A549 (cell line): ENCODE measurements around the gene SHISAL1. TPM values are rescaled to one million over a fixed set of nuclear protein-coding genes. Genes with fewer than 3 reads are reported as not detected.

Source experiments
- ATAC-seq, 2 experiments: fragments of 200-7000 bp in 1 of 2; fragments of >200 bp in 1 of 2; cut with Nextera tagmentation in 1 of 2; cut with Tn5 transposase in 1 of 2; 3 replicates each; pipeline versions ENCODE4 v1.8.0 to v1.9.1; 2018 to 2020; ENCODE audit warnings: mild to moderate bottlenecking in 1 of 2, moderate library complexity in 1 of 2
- CTCF ChIA-PET: fragments of 300-600 bp; sonication (Branson Sonifier 250); formaldehyde crosslinking; extraction: SDS; loops from one replicate; lab custom pipeline; 2021; ENCODE audit warnings: antibody characterized with exemption, inconsistent platforms; lab: Yijun Ruan, JAX
- POLR2A ChIA-PET: fragments of 350-600 bp; formaldehyde crosslinking; extraction: SDS; loops from one replicate; lab custom pipeline; 2021; ENCODE audit warnings: antibody characterized with exemption, inconsistent platforms; lab: Yijun Ruan, JAX
- DNase-seq, 2 experiments: peaks; one replicate each; pipeline versions ENCODE4 v3.0.0 to v3.0.0-alpha.2; 2011 to 2016; ENCODE audit warnings: low read depth in 1 of 2, low spot score in 1 of 2
- FAIRE-seq: peaks from 2 replicates; lab custom pipeline; 2011; peaks lifted over from hg19 to GRCh38; lab: Jason Lieb, UNC
- H3K27ac ChIP-seq, 2 experiments: fragments of >200 bp; sonication (Bioruptor Twin); formaldehyde crosslinking; 3 replicates each; pipeline ENCODE4 v1.5.1; 2016 to 2017
- H3K4me1 ChIP-seq: fragments of >200 bp; sonication (Bioruptor Twin); formaldehyde crosslinking; 3 replicates; pipeline ENCODE4 v1.6.1; 2016
- H3K4me2 ChIP-seq: fragments of >200 bp; sonication (Bioruptor Twin); formaldehyde crosslinking; 3 replicates; pipeline ENCODE4 v1.6.1; 2016
- H3K4me3 ChIP-seq: fragments of >200 bp; sonication (Bioruptor Twin); formaldehyde crosslinking; 3 replicates; pipeline ENCODE4 v1.5.1; 2016
- H3K9me3 ChIP-seq: fragments of >200 bp; sonication (Bioruptor Twin); formaldehyde crosslinking; 3 replicates; pipeline ENCODE4 v1.6.1; 2016
- BHLHE40 ChIP-seq: IDR thresholded peaks from 2 replicates; pipeline ENCODE4 v1.6.1; 2012; ENCODE audit warnings: low read depth, low read length, inconsistent platforms
- CBX2 ChIP-seq: fragments of 200-600 bp; sonication (generic); IDR thresholded peaks from 2 replicates; pipeline ENCODE4 v1.6.1; 2016; ENCODE audit warnings: low read depth, mild to moderate bottlenecking, borderline replicate concordance
- CHD4 ChIP-seq: fragments of 200-600 bp; sonication (generic); IDR thresholded peaks from 2 replicates; pipeline ENCODE4 v1.6.1; 2016; ENCODE audit warnings: antibody characterized with exemption, mild to moderate bottlenecking, borderline replicate concordance
- E2F6 ChIP-seq: IDR thresholded peaks from 2 replicates; pipeline ENCODE4 v1.6.1; 2012; ENCODE audit warnings: low read depth, borderline replicate concordance
- EHF ChIP-seq: fragments of 250-450 bp; sonication (Bioruptor Pico); IDR thresholded peaks from 2 replicates; pipeline ENCODE4 v1.5.0; 2020; ENCODE audit warnings: mild to moderate bottlenecking
- FOSB ChIP-seq: fragments of 250-450 bp; sonication (Bioruptor Pico); IDR thresholded peaks from 2 replicates; pipeline ENCODE4 v1.5.0; 2020; ENCODE audit warnings: mild to moderate bottlenecking, moderate library complexity
- HOXA7 ChIP-seq: fragments of 250-450 bp; sonication (Bioruptor Pico); IDR thresholded peaks from 2 replicates; pipeline ENCODE4 v1.5.0; 2020; ENCODE audit warnings: mild to moderate bottlenecking, moderate library complexity
- HOXB5 ChIP-seq: fragments of 250-450 bp; sonication (Bioruptor Pico); IDR thresholded peaks from 2 replicates; pipeline ENCODE4 v1.5.0; 2020; ENCODE audit warnings: mild to moderate bottlenecking, moderate library complexity
- KDM1A ChIP-seq: fragments of 200-600 bp; sonication (generic); IDR thresholded peaks from 2 replicates; pipeline ENCODE4 v1.6.1; 2016; ENCODE audit warnings: low read depth, mild to moderate bottlenecking
- MAFK ChIP-seq: fragments of 450-650 bp; IDR thresholded peaks from 2 replicates; pipeline ENCODE4 v1.6.1; 2014; ENCODE audit not compliant: partially characterized antibody
- MAZ ChIP-seq: fragments of 150-350 bp; IDR thresholded peaks from 2 replicates; pipeline ENCODE4 v1.6.1; 2014; ENCODE audit warnings: antibody characterized with exemption, low read depth, low read length, borderline replicate concordance
- MYC ChIP-seq: IDR thresholded peaks from 2 replicates; pipeline ENCODE4 v1.6.1; 2012; ENCODE audit warnings: mild to moderate bottlenecking, inconsistent platforms, low read length, improper control_type of control experiment, borderline replicate concordance
- PHF8 ChIP-seq: fragments of 200-600 bp; sonication (generic); IDR thresholded peaks from 2 replicates; pipeline ENCODE4 v1.6.1; 2016; ENCODE audit warnings: low read depth, mild to moderate bottlenecking, antibody characterized with exemption, moderate library complexity, borderline replicate concordance
- SREBF2 ChIP-seq: fragments of 450-650 bp; IDR thresholded peaks from 2 replicates; pipeline ENCODE4 v1.6.1; 2014; ENCODE audit warnings: mild to moderate bottlenecking, moderate library complexity
- TFCP2L1 ChIP-seq: fragments of 250-450 bp; sonication (Bioruptor Pico); IDR thresholded peaks from 2 replicates; pipeline ENCODE4 v1.5.0; 2021; ENCODE audit warnings: mild to moderate bottlenecking
- ZC3H11A ChIP-seq: fragments of 450-650 bp; IDR thresholded peaks from 2 replicates; pipeline ENCODE4 v1.6.1; 2014; ENCODE audit warnings: antibody characterized with exemption, mild to moderate bottlenecking
- ZNF302 ChIP-seq: fragments of 250-450 bp; sonication (Bioruptor Pico); IDR thresholded peaks from 2 replicates; pipeline ENCODE4 v1.9.0; 2021; ENCODE audit warnings: inconsistent platforms, mild to moderate bottlenecking, moderate library complexity
- WGBS: methylation state at CpG from one replicate; pipeline ENCODE4 v1.1.6; 2017; ENCODE audit errors: missing lambda C conversion rate; 5-methylcytosine and 5-hydroxymethylcytosine counted together
- polyA plus RNA-seq, 4 experiments: library from polyadenylated mRNA; depleted of rRNA in 3 of 4; stranded (reverse); fragments of >200 nt; fragmentation: RNase III in 1 of 4; extraction: RNeasy Plus Mini Kit Qiagen cat#74134 plus additional on column Dnase treatment in 1 of 4; gene quantifications; 2 replicates in 3 of 4; 3 replicates in 1 of 4; pipeline ENCODE4 v1.2.3, GENCODE V29; 2011 to 2017
- TF ChIP-seq, protein P1 (sequence below): fragments of 200-600 bp; sonication (generic); IDR thresholded peaks from 2 replicates; pipeline ENCODE4 v1.6.1; 2016; ENCODE audit warnings: antibody characterized with exemption, mild to moderate bottlenecking, moderate library complexity
- TF ChIP-seq, protein P2 (sequence below): fragments of >200 bp; sonication (Bioruptor Twin); formaldehyde crosslinking; IDR thresholded peaks from 3 replicates; pipeline ENCODE4 v1.6.1; 2016

The SHISAL1 gene
- polyA plus RNA-seq, 2 of the 4 experiments (the other 2 are of a cell fraction): 0.61 to 1.9 TPM

GRCh38 chr22:44286646-44287045, 26.1 kb downstream of the SHISAL1 start:
- H3K4me3 ChIP-seq: no peak overlapping the region
- no peak overlapping the region for H3K27ac ChIP-seq
- H3K4me2 ChIP-seq: no peak overlapping the region
- no peak for TF ChIP-seq MAZ
- no peak for TF ChIP-seq EHF (CRISPR knock-in tag)
- no peak for TF ChIP-seq CHD4
- no peak for TF ChIP-seq ZNF302 (CRISPR knock-in tag)
- TF ChIP-seq MYC: no peak
- TF ChIP-seq, protein P1, sequence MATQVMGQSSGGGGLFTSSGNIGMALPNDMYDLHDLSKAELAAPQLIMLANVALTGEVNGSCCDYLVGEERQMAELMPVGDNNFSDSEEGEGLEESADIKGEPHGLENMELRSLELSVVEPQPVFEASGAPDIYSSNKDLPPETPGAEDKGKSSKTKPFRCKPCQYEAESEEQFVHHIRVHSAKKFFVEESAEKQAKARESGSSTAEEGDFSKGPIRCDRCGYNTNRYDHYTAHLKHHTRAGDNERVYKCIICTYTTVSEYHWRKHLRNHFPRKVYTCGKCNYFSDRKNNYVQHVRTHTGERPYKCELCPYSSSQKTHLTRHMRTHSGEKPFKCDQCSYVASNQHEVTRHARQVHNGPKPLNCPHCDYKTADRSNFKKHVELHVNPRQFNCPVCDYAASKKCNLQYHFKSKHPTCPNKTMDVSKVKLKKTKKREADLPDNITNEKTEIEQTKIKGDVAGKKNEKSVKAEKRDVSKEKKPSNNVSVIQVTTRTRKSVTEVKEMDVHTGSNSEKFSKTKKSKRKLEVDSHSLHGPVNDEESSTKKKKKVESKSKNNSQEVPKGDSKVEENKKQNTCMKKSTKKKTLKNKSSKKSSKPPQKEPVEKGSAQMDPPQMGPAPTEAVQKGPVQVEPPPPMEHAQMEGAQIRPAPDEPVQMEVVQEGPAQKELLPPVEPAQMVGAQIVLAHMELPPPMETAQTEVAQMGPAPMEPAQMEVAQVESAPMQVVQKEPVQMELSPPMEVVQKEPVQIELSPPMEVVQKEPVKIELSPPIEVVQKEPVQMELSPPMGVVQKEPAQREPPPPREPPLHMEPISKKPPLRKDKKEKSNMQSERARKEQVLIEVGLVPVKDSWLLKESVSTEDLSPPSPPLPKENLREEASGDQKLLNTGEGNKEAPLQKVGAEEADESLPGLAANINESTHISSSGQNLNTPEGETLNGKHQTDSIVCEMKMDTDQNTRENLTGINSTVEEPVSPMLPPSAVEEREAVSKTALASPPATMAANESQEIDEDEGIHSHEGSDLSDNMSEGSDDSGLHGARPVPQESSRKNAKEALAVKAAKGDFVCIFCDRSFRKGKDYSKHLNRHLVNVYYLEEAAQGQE: no peak
- no peak for TF ChIP-seq TFCP2L1 (CRISPR knock-in tag)
- TF ChIP-seq MAFK: no peak
- TF ChIP-seq BHLHE40: no peak
- no peak for TF ChIP-seq CBX2
- no peak for TF ChIP-seq ZC3H11A
- TF ChIP-seq HOXA7 (CRISPR knock-in tag): no peak
- TF ChIP-seq FOSB (CRISPR knock-in tag): no peak
- TF ChIP-seq SREBF2: no peak
- TF ChIP-seq PHF8: no peak
- no peak for TF ChIP-seq HOXB5
- ChIA-PET POLR2A (no interaction called here), CTCF (no interaction called here)
- DNase-seq: no peak
- WGBS: 84% methylated on average over 10 of the region's 19 CpGs
- no peaks in the 10 kb centered on the region for H3K9me3 ChIP-seq
- no peaks in the 10 kb centered on the region for H3K4me1 ChIP-seq
- FAIRE-seq: no peak
- no peak for ATAC-seq

DNA sequence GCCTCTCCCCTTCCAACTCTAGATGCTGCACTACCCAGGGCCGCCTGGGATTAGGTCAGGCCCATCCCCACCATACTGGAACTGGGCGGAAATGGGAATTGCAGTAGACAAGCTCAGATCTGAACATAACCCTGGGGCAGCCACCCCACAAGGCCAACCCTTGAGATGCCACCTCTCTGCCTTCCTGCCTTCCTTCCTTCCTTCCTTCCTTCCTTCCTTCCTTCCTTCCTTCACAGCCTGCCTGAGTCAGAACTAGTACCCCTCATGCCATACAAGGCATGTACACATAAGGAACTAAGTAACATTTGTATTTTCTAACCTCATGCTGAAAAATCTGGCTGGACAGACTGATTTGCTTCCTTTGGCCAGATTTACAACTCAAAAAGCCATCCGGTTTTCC, 28.0 kb downstream of the SHISAL1 start:
- FAIRE-seq (no peak), ATAC-seq (no peak), DNase-seq (no peak)
- H3K27ac ChIP-seq: no peak overlapping the region
- ChIA-PET POLR2A (no interaction called here), CTCF (no interaction called here)
- no peak for TF ChIP-seq E2F6
- TF ChIP-seq, protein P2, sequence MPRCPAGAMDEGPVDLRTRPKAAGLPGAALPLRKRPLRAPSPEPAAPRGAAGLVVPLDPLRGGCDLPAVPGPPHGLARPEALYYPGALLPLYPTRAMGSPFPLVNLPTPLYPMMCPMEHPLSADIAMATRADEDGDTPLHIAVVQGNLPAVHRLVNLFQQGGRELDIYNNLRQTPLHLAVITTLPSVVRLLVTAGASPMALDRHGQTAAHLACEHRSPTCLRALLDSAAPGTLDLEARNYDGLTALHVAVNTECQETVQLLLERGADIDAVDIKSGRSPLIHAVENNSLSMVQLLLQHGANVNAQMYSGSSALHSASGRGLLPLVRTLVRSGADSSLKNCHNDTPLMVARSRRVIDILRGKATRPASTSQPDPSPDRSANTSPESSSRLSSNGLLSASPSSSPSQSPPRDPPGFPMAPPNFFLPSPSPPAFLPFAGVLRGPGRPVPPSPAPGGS: no peak
- no peak for TF ChIP-seq KDM1A
- H3K4me3 ChIP-seq: no peak overlapping the region
- H3K9me3 ChIP-seq: no peaks in the 10 kb centered on the region
- no peaks in the 10 kb centered on the region for H3K4me1 ChIP-seq
- WGBS: 53% methylated on average over 3 of the region's 3 CpGs
- H3K4me2 ChIP-seq: no peak overlapping the region
